Keratinocyte (primary cell): ENCODE measurements around the gene TOB2. TPM values are rescaled to one million over a fixed set of nuclear protein-coding genes. Genes with fewer than 3 reads are reported as not detected.

Experiments used
- DNase-seq: peaks from one replicate; pipeline ENCODE4 v3.0.0-alpha.2; 2011; ENCODE audit warnings: low read depth, missing footprints, low spot score
- FAIRE-seq: peaks from 2 replicates; lab custom pipeline; 2011; peaks lifted over from hg19 to GRCh38; lab: Jason Lieb, UNC
- H2AFZ ChIP-seq: 2 replicates; pipeline ENCODE4 v1.6.0; 2012; ENCODE audit warnings: low read length, control low read depth, inconsistent platforms; ENCODE audit not compliant: control insufficient read depth
- H3K27ac ChIP-seq: 2 replicates; pipeline ENCODE4 v1.5.1; 2011; ENCODE audit warnings: low read length; ENCODE audit not compliant: control insufficient read depth, insufficient read depth
- H3K27me3 ChIP-seq: 3 replicates; pipeline ENCODE4 v1.6.0; 2011; ENCODE audit warnings: low read length; ENCODE audit not compliant: control insufficient read depth, insufficient read depth; ENCODE audit errors: extremely low read depth
- H3K36me3 ChIP-seq, 2 experiments: 2 replicates in 1 of 2; 3 replicates in 1 of 2; pipeline ENCODE4 v1.5.1; 2011; ENCODE audit warnings: low read length in 2 of 2, mild to moderate bottlenecking in 1 of 2; ENCODE audit not compliant: control insufficient read depth in 2 of 2, insufficient read depth in 2 of 2; ENCODE audit errors: extremely low read depth in 1 of 2
- H3K4me1 ChIP-seq: 3 replicates; pipeline ENCODE4 v1.5.1; 2011; ENCODE audit warnings: low read length; ENCODE audit not compliant: control insufficient read depth, insufficient read depth; ENCODE audit errors: extremely low read depth
- H3K4me2 ChIP-seq: 3 replicates; pipeline ENCODE4 v1.6.0; 2011; ENCODE audit warnings: low read depth, low read length; ENCODE audit not compliant: control insufficient read depth, insufficient read depth; ENCODE audit errors: extremely low read depth
- H3K4me3 ChIP-seq, 3 experiments: fragments of 200-600 bp in 1 of 3; sonication (generic) in 1 of 3; 2 replicates in 2 of 3; 3 replicates in 1 of 3; pipeline ENCODE4 v1.5.1; 2011 to 2016; ENCODE audit warnings: low read length in 3 of 3, mild to moderate bottlenecking in 3 of 3, control low read depth in 2 of 3, inconsistent platforms in 1 of 3, low read depth in 1 of 3, mixed read lengths in 1 of 3, mixed run types in 1 of 3, moderate library complexity in 1 of 3; ENCODE audit not compliant: control insufficient read depth in 2 of 3, insufficient read depth in 2 of 3; ENCODE audit errors: extremely low read depth in 1 of 3
- H3K79me2 ChIP-seq: 2 replicates; pipeline ENCODE4 v1.6.0; 2012; ENCODE audit warnings: low read length; ENCODE audit not compliant: control insufficient read depth, insufficient read depth
- H3K9ac ChIP-seq: 3 replicates; pipeline ENCODE4 v1.6.0; 2011; ENCODE audit warnings: low read length; ENCODE audit not compliant: control insufficient read depth, insufficient read depth; ENCODE audit errors: extremely low read depth
- H3K9me1 ChIP-seq: 3 replicates; pipeline ENCODE4 v1.6.0; 2011; ENCODE audit warnings: low read length; ENCODE audit not compliant: control insufficient read depth, insufficient read depth; ENCODE audit errors: extremely low read depth
- H3K9me3 ChIP-seq: 2 replicates; pipeline ENCODE4 v1.5.1; 2012; ENCODE audit warnings: low read depth, low read length; ENCODE audit not compliant: control insufficient read depth
- H4K20me1 ChIP-seq: 3 replicates; pipeline ENCODE4 v1.6.0; 2011; ENCODE audit warnings: low read length; ENCODE audit not compliant: control insufficient read depth, insufficient read depth; ENCODE audit errors: extremely low read depth
- CTCF ChIP-seq, 3 experiments: IDR thresholded peaks in 1 of 3; conservative IDR thresholded peaks in 1 of 3; optimal IDR thresholded peaks in 1 of 3; 2 replicates in 2 of 3; 3 replicates in 1 of 3; pipeline versions ENCODE3 to v1.5.1; 2011; ENCODE audit warnings: low read length in 3 of 3, mild to moderate bottlenecking in 3 of 3, moderate library complexity in 2 of 3, control low read depth in 1 of 3, inconsistent platforms in 1 of 3; ENCODE audit not compliant: insufficient read depth in 2 of 3; ENCODE audit errors: extremely low read depth in 1 of 3
- EZH2 ChIP-seq: IDR thresholded peaks from one replicate; pipeline ENCODE4 v1.6.1; 2012; ENCODE audit warnings: inconsistent platforms, mild to moderate bottlenecking, low read length, moderate library complexity
- dilution Hi-C: fragments of 300-500 bp; cut with MboI; formaldehyde crosslinking; loops from one replicate; pipeline ENCODE4 v1.7.0; 2020; ENCODE audit warnings: low sequenced_read_pairs; ENCODE audit not compliant: extremely low pct_ligation_motif_present
- polyA plus RNA-seq, 5 experiments: library from polyadenylated mRNA; depleted of rRNA in 3 of 5; stranded (reverse) in 3 of 5; stranded (forward) in 1 of 5; unstranded in 1 of 5; fragments of >200 nt; gene quantifications; 1 replicate in 1 of 5; 2 replicates in 3 of 5; 3 replicates in 1 of 5; pipeline versions ENCODE4 v1.2.1 to v1.2.3, GENCODE V29; 2011 to 2012; ENCODE audit warnings: missing spikeins in 2 of 5, low read depth in 1 of 5, low replicate concordance in 1 of 5

The TOB2 gene
- polyA plus RNA-seq, 1 donor (not counting 4 experiments of a cell fraction or from before 2014, with no cell fraction given), result 14.5 TPM

GRCh38 chr22:41471568-41471967 is 25.0 kb upstream of the TOB2 start:
- Histone ChIP-seq H3K9me1 (no peaks in the 10 kb centered on the region), H3K27ac (no peak overlapping the region), H3K9me3 (no peaks in the 10 kb centered on the region), H3K9ac (no peak overlapping the region), H4K20me1 (no peaks in the 10 kb centered on the region), H3K36me3 (peaks cover 8 to 13% of the 10 kb centered on the region in 2 experiments), H3K79me2 (peaks cover 85% of the 10 kb centered on the region), H3K27me3 (no peaks in the 10 kb centered on the region), H3K4me1 (peaks cover 19% of the 10 kb centered on the region), H3K4me2 (no peak overlapping the region), H2AFZ (no peak overlapping the region), H3K4me3 (no peak overlapping the region)
- TF ChIP-seq EZH2 (no peak), CTCF (optimal IDR thresholded peaks at IDR 0.05 in 1 of 3, IDR thresholded peaks at IDR 0.05 in 1 of 3, conservative IDR thresholded peaks at IDR 0.05 in 1 of 3; ENCODE audit: extremely low read depth in 1 of 3, insufficient read depth in 2 of 3, low read length in 3 of 3) (no peak)
- dilution Hi-C loops, result no loop called here
- FAIRE-seq, result no peak
- DNase-seq, result no peak

- H2AFZ ChIP-seq, result no peak overlapping the region
- DNase-seq (no peak), FAIRE-seq (no peak)
- H3K4me2 ChIP-seq, result no peak overlapping the region
- TF ChIP-seq CTCF (optimal IDR thresholded peaks at IDR 0.05 in 1 of 3, IDR thresholded peaks at IDR 0.05 in 1 of 3, conservative IDR thresholded peaks at IDR 0.05 in 1 of 3; ENCODE audit: extremely low read depth in 1 of 3, insufficient read depth in 2 of 3, low read length in 3 of 3) (no peak), EZH2 (no peak)
- H3K9me1 ChIP-seq, result no peaks in the 10 kb centered on the region
- dilution Hi-C loops, result no loop called here
- peaks cover 86% of the 10 kb centered on the region for H3K79me2 ChIP-seq
- H3K9ac ChIP-seq, result no peak overlapping the region
- no peak overlapping the region for H3K27ac ChIP-seq
- no peaks in the 10 kb centered on the region for H3K9me3 ChIP-seq
- H3K36me3 ChIP-seq, result peaks cover 14 to 19% of the 10 kb centered on the region in 2 experiments
- peaks cover 19% of the 10 kb centered on the region for H3K4me1 ChIP-seq
- no peaks in the 10 kb centered on the region for H3K27me3 ChIP-seq
- no peak overlapping the region for H3K4me3 ChIP-seq
- no peaks in the 10 kb centered on the region for H4K20me1 ChIP-seq
These were observed 24.3 kb upstream of the TOB2 start for GRCh38 chr22:41470886-41471285.
